SIG-M5 (cell line): ENCODE measurements around the gene ZNF768.
"Not testable (repeated sequence)": the region's sequence is repeated elsewhere in the genome, so short reads cannot be mapped to it uniquely, and the experiment has no call there.

Experiments used
- DNase-seq: peaks from one replicate; lab custom pipeline; 2025; lab: John Stamatoyannopoulos, UW

ZNF768 gene

DNA sequence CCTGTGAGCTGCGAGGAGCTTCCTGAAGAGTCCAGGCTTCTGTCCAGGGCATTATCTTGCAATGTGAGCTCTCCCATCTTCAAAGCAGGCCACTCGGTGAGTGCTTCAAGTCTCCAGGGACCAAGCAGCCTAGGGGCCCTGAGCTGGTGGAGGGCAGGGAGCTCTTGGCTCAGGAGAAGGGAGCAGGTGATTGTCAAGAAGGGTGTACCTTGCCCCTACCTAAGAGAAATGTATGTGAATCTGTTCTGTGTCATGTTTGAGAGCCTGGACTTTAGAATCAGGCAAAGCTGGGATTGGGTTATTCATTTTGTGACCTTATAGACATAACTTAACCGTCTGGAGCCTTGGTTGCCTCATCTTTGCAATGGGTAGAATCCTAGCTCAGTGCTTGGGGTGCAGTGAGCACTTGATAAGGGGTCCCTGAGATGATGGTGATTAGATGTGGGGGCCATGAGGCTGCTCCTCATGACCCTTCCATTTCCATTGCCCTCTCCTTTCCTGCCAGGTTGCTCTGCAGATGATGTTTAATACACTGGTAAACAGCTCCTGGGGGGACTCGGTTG is 15.9 kb downstream of the ZNF768 start:
- DNase-seq: no peak

DNA sequence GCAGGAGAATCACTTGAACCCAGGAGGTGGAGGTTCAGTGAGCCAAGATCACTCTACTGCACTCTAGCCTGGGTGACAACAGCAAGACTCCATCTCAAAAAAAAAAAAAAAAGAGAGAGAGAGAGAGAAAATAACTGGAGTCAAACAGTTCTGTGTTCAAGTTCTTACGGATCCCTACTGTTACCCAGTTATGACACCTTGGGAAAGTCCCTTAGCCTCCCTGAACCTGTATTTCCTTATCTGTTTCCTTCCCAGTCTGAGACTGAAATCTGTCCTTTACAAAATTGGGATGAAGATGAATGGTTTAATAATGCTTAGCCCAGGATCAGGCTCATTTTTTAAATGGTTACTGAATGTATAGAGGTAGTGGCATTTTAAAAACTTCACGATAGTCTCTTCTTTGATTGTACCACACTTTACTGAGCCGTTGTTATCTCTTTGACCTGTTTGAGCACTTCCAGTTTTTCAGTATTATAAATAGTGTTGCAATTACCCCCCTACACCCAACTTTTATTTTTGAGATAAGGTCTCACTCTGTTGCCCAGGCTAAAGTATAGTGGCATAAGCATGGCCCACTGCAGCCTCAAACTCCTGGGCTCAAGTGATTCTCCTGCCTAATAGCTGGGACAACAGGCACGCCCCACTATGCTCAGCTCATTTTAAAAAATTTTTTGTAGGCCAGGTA is 17.1 kb downstream of the ZNF768 start:
- DNase-seq: no peak

DNA sequence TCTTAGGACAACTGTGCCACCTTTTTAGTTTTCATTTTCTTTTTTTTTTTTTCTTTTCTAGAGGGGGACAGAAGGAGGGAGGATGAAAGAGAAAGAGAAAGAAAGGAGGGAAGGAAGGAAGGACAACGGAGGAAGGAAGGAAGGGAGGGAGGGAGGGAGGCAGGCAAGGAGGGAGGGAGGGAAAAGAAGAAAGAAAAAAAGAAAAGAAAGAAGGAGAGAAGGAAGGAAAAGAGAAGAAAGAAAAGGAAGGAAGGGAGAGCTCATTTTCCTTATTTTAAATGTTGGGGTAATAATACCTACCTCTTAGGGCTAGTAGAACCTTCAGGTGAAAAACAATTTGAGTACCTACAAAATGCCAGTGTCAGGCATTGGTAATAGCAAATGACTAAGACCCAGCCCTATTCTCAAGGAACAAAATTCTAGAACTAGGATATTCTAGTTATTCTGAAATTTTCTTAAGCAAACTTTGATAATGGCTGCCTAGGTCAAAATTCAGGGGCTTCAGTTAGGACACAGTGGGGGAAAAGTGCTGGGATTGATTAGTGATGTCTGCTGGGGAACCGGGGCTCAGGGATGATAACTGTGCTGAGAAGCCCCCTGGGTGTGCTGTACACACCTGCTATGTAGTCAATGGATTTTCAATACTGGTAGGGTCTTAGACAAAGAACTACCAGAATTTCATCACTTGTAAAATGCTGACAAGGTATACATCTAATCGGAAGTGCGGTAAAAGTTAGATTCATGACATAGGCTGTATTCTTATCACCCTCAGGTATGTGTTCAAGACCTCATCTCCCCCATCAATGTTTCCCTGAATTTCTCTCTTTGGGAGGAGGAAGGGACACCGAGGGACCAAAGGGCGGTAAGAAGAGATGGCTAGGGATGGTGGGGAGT is 22.7 kb downstream of the ZNF768 start:
- DNase-seq: no peak

DNA sequence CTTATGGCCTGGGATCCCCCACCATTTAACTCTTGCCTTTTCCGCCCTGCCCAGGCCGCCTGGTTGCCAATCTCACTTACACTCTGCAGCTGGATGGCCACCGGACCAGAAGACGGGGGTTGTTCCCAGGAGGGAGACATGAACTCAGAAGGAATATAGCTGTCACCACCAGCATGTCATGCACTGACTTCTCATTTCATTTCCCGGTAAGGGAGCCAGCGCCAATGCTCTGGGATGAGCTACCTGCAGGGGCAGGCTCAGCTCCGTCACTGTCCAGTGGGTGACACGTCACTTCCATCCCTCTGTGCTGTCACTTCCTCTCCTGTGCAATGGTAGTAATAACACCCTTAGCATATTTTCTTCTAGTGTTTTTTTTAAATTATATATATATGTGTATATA is 27.1 kb downstream of the ZNF768 start:
- DNase-seq: no peak

DNA sequence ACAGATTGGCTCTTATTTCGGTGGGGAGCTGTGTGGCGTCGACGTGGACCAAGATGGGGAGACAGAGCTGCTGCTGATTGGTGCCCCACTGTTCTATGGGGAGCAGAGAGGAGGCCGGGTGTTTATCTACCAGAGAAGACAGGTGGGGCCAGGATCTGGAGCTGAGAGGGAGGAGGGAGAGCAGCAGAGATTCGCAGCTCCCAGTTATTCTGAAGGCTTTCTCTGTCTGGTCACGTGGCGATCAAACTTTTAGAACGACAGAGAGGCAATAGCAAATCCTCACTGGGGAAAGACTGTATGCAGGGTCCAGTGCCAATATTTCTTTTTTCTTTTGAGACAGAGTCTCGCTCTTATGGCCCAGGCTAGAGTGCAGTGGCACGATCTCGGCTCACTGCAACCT is 31.7 kb downstream of the ZNF768 start:
- DNase-seq: no peak

DNA sequence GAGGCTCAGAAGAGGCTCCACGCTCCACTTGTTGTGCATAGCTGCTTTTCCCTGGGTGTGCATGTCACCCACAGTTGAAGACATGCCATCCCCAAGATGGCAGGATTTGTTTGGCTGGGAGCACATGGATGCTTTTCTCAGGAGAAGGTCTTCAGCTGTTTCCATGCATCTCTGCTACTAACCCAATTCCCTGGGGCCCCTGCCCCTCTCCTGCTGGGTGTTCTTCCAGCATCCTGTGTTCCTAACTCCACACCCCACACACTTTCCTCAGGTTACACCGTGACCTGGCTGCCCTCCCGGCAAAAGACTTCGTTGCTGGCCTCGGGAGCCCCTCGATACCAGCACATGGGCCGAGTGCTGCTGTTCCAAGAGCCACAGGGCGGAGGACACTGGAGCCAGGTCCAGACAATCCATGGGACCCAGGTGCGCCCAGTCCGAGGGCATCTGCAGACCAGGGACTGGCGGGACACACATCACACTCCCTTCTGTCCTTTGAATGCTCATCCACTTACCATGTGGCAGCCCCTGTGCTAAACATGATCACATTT is 32.4 kb downstream of the ZNF768 start:
- no peak for DNase-seq

DNA sequence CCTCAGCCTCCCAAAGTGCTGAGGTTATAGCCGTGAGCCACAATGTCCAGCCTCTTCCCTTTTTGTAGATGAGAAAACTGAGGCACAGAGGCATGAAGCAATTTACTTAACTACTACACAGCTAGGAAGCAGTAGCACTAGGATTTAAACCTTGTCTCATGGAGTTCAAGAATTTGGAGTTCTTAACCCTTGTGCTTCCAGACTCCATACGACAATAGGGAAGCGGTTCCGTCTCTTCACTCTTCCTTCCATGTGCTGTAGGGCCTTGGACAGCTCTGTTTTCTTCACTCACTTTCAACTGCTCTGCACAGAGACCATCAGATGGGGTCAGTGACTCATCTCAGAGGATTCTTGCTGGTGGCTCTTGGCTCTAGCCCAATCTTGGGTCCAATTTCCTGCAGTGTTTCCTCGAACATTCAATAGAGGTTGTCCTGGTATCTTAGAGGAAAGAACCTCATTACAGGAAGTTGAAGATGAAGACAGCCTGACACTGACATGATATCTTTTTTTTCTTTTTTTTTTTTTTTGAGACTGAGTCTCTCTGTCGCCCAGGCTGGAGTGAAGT is 34.5 kb downstream of the ZNF768 start:
- DNase-seq: no peak

DNA sequence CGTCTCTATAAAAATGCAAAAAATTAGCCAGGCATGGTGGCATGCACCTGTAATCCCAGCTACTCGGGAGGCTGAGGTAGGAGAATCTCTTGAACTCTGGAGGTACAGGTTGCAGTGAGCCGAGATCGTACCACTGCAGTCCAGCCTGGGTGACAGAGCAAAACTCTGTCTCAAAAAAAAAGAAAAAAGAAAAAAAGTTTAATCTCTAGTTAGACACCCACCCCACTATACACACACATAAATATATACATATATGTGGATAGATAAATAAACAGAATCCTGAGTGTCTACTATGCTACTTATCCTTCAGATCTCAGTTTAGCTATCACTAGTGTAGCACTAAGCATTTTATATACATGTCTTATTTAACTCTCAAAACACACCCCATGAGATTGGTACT is 35.1 kb downstream of the ZNF768 start:
- no peak for DNase-seq

DNA sequence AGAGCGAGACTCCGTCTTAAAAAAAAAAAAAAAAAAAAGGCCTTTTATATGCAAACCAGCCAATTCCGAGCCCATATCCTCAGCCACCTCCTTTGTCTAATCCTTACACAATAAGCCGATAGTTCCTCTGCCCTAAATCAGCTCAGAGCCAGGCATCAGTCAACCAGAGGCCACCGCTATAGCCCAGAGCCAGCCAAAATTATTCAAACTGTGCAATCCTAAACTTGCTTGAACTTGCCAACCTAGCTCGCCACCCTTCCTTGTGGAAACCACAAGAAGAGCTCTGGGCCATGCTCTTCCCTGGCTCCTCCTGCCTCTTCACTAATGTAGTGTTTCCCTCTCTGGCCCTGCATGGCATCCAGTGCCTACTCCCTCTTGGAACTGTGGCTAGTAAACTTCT is 36.2 kb downstream of the ZNF768 start:
- no peak for DNase-seq

DNA sequence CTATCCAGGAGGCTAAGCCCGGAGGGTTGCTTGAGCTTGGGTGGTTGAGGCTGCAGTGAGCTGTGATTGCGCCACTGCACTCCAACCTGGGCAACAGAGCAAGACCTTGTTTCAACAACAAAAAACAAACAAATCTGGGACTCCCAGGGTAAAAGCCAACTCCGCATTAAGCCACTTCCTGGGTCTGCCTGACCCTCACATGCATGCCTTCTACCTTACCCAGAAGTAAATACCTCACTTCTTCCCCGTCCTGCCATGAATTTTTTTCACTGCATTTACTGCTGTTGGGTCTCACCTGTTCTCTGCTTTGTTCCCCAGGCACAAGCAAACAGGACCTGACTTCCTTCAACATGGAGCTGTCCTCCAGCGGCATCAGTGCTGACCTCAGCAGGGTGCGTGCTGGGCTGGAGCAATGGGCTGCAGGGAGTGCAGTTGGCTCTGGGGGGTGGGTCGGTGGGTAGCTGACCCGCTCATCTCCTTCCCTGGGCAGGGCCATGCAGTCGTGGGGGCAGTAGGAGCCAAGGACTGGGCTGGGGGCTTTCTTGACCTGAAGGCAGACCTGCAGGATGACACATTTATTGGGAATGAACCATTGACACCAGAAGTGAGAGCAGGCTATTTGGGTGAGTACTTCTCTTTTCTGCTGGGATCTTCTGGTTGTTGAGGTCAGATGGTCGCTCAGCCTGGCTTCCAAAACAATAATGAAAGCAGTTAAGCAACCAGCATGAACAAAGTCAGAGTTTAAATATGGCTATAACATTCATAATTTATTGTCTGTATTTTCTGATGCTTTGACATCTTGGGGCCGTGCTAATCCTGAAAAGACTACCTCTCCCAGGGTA is 37.4 kb downstream of the ZNF768 start:
- DNase-seq: no peak

DNA sequence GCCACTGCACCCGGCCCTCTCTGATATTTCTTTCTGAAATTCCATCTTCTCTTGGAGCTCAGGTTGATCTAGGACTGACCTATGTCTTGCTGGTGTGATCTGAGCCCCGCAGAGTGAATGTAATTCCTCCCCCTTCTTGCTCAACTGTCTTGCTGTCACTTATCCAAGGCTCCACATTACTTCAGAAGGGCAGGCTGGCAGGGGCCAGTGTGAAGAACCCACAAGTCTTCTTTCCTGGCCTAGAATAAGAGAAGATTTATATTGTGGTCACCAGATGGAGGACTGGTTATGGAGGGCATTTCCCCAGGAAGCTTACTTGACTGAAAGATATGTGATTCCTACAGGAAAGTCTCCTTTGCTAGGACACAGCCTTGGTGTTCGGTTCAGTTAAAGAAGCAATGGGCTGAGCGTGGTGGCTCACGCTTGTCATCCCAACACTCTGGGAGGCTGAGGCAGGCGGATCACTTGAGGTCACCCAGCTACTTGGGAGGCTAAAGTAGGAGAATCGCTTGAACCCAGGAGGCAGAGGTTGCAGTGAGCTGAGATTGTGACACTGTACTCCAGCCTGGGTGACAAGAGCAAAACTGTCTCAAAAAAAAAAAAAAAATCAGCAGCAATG is 40.4 kb downstream of the ZNF768 start:
- no peak for DNase-seq

DNA sequence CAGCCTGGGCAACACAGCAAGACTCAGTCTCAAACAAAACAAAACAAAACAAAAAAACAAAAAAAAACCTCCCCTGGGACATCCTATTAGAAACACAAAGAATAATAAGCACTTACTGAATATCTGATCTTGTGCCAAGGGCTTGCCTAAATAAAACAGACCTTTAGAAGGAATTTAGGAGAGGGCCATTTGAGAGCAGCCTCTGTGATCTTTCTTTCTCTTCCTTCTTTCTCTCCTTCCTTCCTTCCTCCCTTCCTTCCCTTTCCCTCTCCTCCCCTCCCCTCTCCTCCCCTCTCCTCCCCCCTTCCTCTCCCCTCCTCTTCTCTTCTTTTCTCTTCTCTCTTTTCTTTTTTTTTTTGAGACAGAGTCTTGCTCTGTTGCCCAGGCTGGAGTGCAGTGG is 41.5 kb downstream of the ZNF768 start:
- no peak for DNase-seq

DNA sequence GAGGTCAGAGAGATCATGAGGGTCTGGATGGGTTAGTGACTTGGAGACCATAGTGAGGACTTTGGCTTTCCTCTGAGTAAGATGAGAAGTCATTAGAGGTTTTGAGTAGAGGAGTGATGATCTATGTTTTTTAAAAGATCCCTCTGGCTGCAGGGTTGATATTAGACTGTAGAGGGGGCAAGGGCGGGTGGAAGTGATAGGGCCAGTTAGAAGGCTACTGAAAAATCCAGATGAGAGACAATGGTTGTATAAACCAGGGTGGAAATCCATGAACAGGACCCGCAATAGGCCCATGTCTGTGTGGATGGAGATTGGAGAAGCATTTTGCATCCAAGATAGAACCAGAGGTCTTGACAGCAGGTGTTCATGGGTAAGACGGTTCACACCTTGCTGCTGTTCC is 44.0 kb downstream of the ZNF768 start:
- no peak for DNase-seq

DNA sequence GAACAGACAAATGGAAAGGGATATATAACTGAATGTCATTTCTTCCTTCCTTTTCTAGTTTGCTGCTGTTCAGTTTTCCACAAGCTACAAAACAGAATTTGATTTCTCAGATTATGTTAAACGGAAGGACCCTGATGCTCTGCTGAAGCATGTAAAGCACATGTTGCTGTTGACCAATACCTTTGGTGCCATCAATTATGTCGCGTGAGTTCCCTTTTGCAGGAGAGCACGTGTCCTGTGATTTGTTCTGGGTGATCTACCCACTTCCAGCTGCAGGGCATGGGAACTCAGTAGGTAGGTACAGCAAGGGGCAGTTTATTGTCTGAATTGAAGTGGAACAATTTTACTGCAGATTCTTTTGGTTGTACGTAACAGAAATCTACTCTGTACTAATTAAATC is 45.0 kb downstream of the ZNF768 start:
- DNase-seq: no peak

DNA sequence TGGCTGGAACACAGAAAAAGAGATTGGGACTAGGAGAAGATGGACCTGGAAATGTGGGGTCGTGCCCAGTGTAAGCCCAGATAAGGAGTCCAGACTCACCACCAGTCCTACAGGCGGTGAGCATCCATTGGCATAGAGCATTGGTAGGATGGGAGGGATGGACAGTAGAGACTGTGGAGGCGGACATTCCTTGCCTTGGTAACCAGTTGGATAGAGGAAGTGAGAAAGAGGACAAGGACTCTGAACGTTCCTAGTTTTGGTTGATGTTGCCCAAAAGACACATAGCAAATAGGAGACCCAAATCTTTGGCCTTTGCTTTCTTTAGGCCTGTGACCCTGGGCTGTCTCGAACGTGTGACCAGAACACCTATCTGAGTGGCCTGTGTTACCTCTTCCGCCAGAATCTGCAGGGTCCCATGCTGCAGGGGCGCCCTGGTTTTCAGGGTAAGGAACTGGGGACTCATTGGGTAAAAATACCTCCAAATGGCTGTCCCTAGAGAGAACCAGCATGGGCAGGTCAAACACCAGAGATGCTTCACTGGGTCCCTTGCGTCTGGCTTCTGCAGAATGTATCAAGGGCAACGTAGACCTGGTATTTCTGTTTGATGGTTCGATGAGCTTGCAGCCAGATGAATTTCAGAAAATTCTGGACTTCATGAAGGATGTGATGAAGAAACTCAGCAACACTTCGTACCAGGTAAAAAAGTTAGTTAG is 47.4 kb downstream of the ZNF768 start:
- no peak for DNase-seq

DNA sequence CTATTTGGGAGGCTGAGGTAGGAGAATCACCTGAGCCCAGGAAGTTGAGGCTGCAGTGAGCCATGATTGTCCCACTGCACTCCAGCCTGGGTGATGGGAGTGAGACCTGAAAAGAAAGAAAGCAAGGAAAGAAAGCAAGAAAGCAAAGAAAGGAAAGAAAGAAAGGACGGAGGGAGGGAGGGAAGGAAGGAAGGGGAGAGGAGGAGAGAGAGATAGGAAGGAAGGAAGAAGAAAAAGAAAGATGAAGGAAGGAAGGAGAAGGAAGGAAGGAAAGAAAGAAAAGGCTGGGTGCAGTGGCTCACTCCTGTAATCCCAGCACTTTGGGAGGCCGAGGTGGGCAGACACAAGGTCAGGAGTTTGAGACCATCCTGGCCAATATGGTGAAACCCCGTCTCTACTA is 48.6 kb downstream of the ZNF768 start:
- DNase-seq: not testable (repeated sequence)

DNA sequence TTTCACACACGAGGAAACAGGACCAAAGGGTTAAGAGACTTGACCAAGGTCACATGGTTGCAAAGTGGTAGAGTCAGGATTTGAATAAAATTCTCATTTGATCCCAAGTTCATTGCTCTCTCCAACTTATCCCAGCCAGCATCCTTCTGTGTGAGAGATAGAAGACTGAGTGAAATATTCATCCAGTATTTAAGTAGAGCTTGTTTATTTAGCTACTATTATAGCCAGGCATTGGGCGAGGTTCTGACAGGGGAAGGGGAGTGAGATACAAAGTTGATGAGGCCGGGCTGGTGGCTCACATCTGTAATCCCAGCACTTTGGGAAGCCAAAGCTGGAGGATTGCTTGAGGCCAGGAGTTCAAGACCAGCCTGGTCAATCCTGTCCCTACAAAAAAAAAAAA is 49.4 kb downstream of the ZNF768 start:
- DNase-seq: no peak

DNA sequence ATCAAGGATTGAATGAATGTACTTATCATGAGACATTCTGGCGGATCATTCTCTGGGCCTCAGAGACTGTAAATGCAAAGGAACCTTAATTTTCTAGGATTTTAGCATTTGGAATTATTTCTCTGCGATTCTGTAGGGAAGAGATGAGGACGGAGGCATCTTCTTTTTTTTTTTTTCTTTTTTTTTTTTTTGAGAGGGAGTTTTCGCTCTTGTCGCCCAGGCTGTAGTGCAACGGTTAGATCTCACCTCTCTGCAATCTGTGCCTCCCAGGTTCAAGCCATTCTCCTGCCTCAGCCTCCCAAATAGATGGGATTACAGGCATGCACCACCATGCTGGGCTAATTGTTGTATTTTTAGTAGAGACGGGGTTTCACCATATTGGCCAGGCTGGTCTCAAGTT is 51.7 kb downstream of the ZNF768 start:
- no peak for DNase-seq

DNA sequence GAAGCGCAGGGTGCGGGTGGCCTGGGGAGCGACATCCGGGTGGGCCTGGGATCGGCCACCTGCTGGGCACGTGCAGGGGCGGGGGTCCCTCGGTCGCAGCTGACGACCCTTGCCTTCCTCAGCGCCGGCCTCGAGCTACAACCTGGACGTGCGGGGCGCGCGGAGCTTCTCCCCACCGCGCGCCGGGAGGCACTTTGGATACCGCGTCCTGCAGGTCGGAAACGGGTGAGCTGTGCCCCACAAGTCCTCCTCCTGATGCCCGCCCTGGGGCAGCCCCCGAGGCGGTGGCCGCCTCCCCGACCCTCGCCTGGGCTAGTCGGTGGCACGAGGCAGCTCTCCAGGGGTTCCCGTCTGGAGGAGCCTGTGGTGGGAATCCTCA is 52.3 kb downstream of the ZNF768 start:
- DNase-seq: no peak
